Vagina (tissue), 2 donors: ENCODE results near the gene LPAR5. TPM values are rescaled to one million over a fixed set of nuclear protein-coding genes. Genes with fewer than 3 reads are reported as not detected.

Experiments
- DNase-seq, 2 donors: peaks; one replicate each; pipeline ENCODE4 v3.0.0-alpha.2; 2017; ENCODE audit errors: extremely low spot score in 2 of 2
- H3K27ac ChIP-seq: fragments of 200-600 bp; sonication (generic); one replicate; pipeline ENCODE4 v1.5.1; 2019
- H3K27me3 ChIP-seq: fragments of 200-600 bp; sonication (generic); one replicate; pipeline ENCODE4 v1.5.1; 2019
- H3K36me3 ChIP-seq, 2 donors: fragments of 200-600 bp; sonication (generic); one replicate each; pipeline ENCODE4 v1.5.1; 2017 to 2019
- H3K4me1 ChIP-seq: fragments of 200-600 bp; sonication (generic); one replicate; pipeline ENCODE4 v1.5.1; 2019
- H3K4me3 ChIP-seq, 2 donors: fragments of 200-600 bp; sonication (generic); 1 replicate in 1 of 2; 2 replicates in 1 of 2; pipeline ENCODE4 v1.5.1; 2016 to 2019
- H3K9me3 ChIP-seq: fragments of 200-600 bp; sonication (generic); one replicate; pipeline ENCODE4 v1.5.1; 2019
- CTCF ChIP-seq, 3 experiments: fragments of 450-650 bp in 2 of 3; fragments of 200-600 bp in 1 of 3; sonication (generic) in 1 of 3; IDR thresholded peaks; one replicate each; pipeline ENCODE4 v1.5.1; 2017 to 2019; ENCODE audit warnings: antibody characterized with exemption in 3 of 3, mild to moderate bottlenecking in 2 of 3, moderate library complexity in 2 of 3
- POLR2A ChIP-seq, 2 donors: fragments of 450-650 bp; IDR thresholded peaks; one replicate each; pipeline ENCODE4 v1.6.1; 2017; ENCODE audit warnings: antibody characterized with exemption in 2 of 2, mild to moderate bottlenecking in 2 of 2, moderate library complexity in 2 of 2
- POLR2AphosphoS5 ChIP-seq, 2 donors: sonication (generic); formaldehyde crosslinking; IDR thresholded peaks; one replicate each; pipeline ENCODE4 v1.9.0; 2017; ENCODE audit warnings: antibody characterized with exemption in 2 of 2, mild to moderate bottlenecking in 2 of 2, low read depth in 1 of 2; ENCODE audit not compliant: insufficient read depth in 1 of 2
- intact Hi-C: fragments of 100-400 bp; cut with DNase I; formaldehyde crosslinking; loops from one replicate; pipeline ENCODE4 v1.15.1; 2023
- small RNA-seq: library from RNA; depleted of rRNA; stranded (forward); fragments of <200 nt; gene quantifications from one replicate; pipeline ENCODE3, GENCODE V24; 2016
- total RNA-seq: library from RNA; depleted of rRNA; stranded (reverse); fragments of >200 nt; gene quantifications from one replicate; pipeline ENCODE4 v1.2.3, GENCODE V29; 2016

The LPAR5 gene
- total RNA-seq, 1 donor from 2014 or later: 7.4 TPM

GRCh38 chr12:6569786-6570185 lies 66.0 kb downstream of the LPAR5 start:
- Histone ChIP-seq H3K4me1 (peaks cover 10% of the 10 kb centered on the region), H3K9me3 (no peaks in the 10 kb centered on the region)
- intact Hi-C loops: no loop called here

GRCh38 chr12:6569312-6569711 lies 66.4 kb downstream of the LPAR5 start:
- intact Hi-C loops: no loop called here
- H3K4me1 ChIP-seq: peaks cover 10% of the 10 kb centered on the region
- no peak for DNase-seq

More at GRCh38 chr12:6569786-6570185, 66.0 kb downstream of the LPAR5 start:
- H3K4me3 ChIP-seq: no peak overlapping the region
- no peak overlapping the region for H3K27ac ChIP-seq
- no peaks in the 10 kb centered on the region for H3K27me3 ChIP-seq
- TF ChIP-seq POLR2A (IDR thresholded peaks at IDR 0.05): no peak
- TF ChIP-seq POLR2AphosphoS5 (IDR thresholded peaks at IDR 0.05; ENCODE audit: insufficient read depth in 1 of 2, low read depth in 1 of 2): no peak
- no peak for TF ChIP-seq CTCF (IDR thresholded peaks at IDR 0.05)
- peaks cover 3 to 66% of the 10 kb centered on the region in 2 donors for H3K36me3 ChIP-seq
- no peak for DNase-seq

More at GRCh38 chr12:6569312-6569711, 66.4 kb downstream of the LPAR5 start:
- no peaks in the 10 kb centered on the region for H3K9me3 ChIP-seq
- no peaks in the 10 kb centered on the region for H3K27me3 ChIP-seq
- H3K4me3 ChIP-seq: no peak overlapping the region
- no peak overlapping the region for H3K27ac ChIP-seq
- peaks cover 3 to 65% of the 10 kb centered on the region in 2 donors for H3K36me3 ChIP-seq
- no peak for TF ChIP-seq POLR2AphosphoS5 (IDR thresholded peaks at IDR 0.05; ENCODE audit: insufficient read depth in 1 of 2, low read depth in 1 of 2)

Small RNAs within 50 kb of the gene (small RNA-seq; reads per million reads assigned to genes)
- 285 reads per million, percentile 98 among the genes with 10 or more reads in this experiment for gene SCARNA11

Other genes with a start within 250 kb of the LPAR5 start
- gene CD27, start 191.0 kb downstream of the LPAR5 start, total RNA-seq: 1.2 TPM
- 21.1 TPM for gene TAPBPL, start 183.9 kb downstream of the LPAR5 start, total RNA-seq
- 12.5 TPM for gene VAMP1, start 165.3 kb downstream of the LPAR5 start, total RNA-seq
- 23.1 TPM for gene MRPL51, start 142.7 kb downstream of the LPAR5 start, total RNA-seq
- gene NCAPD2, start 141.9 kb downstream of the LPAR5 start, total RNA-seq: 25.5 TPM
- 2,297 TPM for gene GAPDH, start 101.4 kb downstream of the LPAR5 start, total RNA-seq
- gene IFFO1, start 79.9 kb downstream of the LPAR5 start, total RNA-seq: 21.1 TPM
- gene NOP2, start 67.7 kb downstream of the LPAR5 start, total RNA-seq: 43.0 TPM
- gene CHD4, start 28.6 kb downstream of the LPAR5 start, total RNA-seq: 152 TPM
- gene ACRBP, start 11.5 kb upstream of the LPAR5 start, total RNA-seq: 0.74 TPM
- 45.7 TPM for gene ING4, start 27.2 kb upstream of the LPAR5 start, total RNA-seq
- gene ZNF384, start 53.4 kb upstream of the LPAR5 start, total RNA-seq: 31.9 TPM
- 5.6 TPM for gene PIANP, start 64.9 kb upstream of the LPAR5 start, total RNA-seq
- 35.4 TPM for gene COPS7A, start 88.1 kb upstream of the LPAR5 start, total RNA-seq
- gene MLF2, start 117.2 kb upstream of the LPAR5 start, total RNA-seq: 150 TPM
- gene PTMS, start 130.4 kb upstream of the LPAR5 start, total RNA-seq: 132 TPM
- 10.3 TPM for gene LAG3, start 136.6 kb upstream of the LPAR5 start, total RNA-seq
- gene CD4, start 153.6 kb upstream of the LPAR5 start, total RNA-seq: 14.2 TPM
- 3.2 TPM for gene GPR162, start 185.9 kb upstream of the LPAR5 start, total RNA-seq
- gene P3H3, start 192.4 kb upstream of the LPAR5 start, total RNA-seq: 37.3 TPM
- gene GNB3, start 205.0 kb upstream of the LPAR5 start, total RNA-seq: 5.2 TPM
- 8.6 TPM for gene CDCA3, start 215.3 kb upstream of the LPAR5 start, total RNA-seq
- gene USP5, start 216.2 kb upstream of the LPAR5 start, total RNA-seq: 36.6 TPM
- 274 TPM for gene TPI1, start 231.6 kb upstream of the LPAR5 start, total RNA-seq
- gene SPSB2, start 237.3 kb upstream of the LPAR5 start, total RNA-seq: 3.2 TPM